Smooth muscle cell (in vitro differentiated cells): ENCODE data around the gene USP21. TPM values are rescaled to one million over a fixed set of nuclear protein-coding genes. Genes with fewer than 3 reads are reported as not detected.

Experiments used
- DNase-seq: peaks from one replicate; lab custom pipeline; 2025; ENCODE audit not compliant: unreplicated experiment; lab: John Stamatoyannopoulos, UW
- H2AFZ ChIP-seq: fragments of 200-600 bp; sonication (generic); 2 replicates; pipeline ENCODE4 v1.6.0; 2016; ENCODE audit warnings: antibody characterized with exemption, low read depth, mild to moderate bottlenecking
- H3F3A ChIP-seq: fragments of 200-600 bp; sonication (generic); 2 replicates; pipeline ENCODE4 v1.6.0; 2017; ENCODE audit warnings: antibody characterized with exemption, low read depth
- H3K27ac ChIP-seq: fragments of 200-600 bp; sonication (generic); 2 replicates; pipeline ENCODE4 v1.5.1; 2016; ENCODE audit warnings: low read depth, mild to moderate bottlenecking
- H3K27me3 ChIP-seq: fragments of 200-600 bp; sonication (generic); 2 replicates; pipeline ENCODE4 v1.6.1; 2016; ENCODE audit warnings: low read depth, mild to moderate bottlenecking
- H3K36me3 ChIP-seq: fragments of 200-600 bp; sonication (generic); 2 replicates; pipeline ENCODE4 v1.5.1; 2016; ENCODE audit warnings: low read depth
- H3K4me1 ChIP-seq: fragments of 200-600 bp; sonication (generic); 2 replicates; pipeline ENCODE4 v1.5.1; 2016; ENCODE audit warnings: low read depth
- H3K4me2 ChIP-seq: fragments of 200-600 bp; sonication (generic); 2 replicates; pipeline ENCODE4 v1.6.0; 2016; ENCODE audit warnings: mild to moderate bottlenecking
- H3K4me3 ChIP-seq: fragments of 200-600 bp; sonication (generic); 2 replicates; pipeline ENCODE4 v1.5.1; 2016; ENCODE audit warnings: mild to moderate bottlenecking
- H3K79me2 ChIP-seq: fragments of 200-600 bp; sonication (generic); 2 replicates; pipeline ENCODE4 v1.6.0; 2016; ENCODE audit warnings: low read depth, mild to moderate bottlenecking
- H3K9ac ChIP-seq: fragments of 200-600 bp; sonication (generic); 2 replicates; pipeline ENCODE4 v1.6.0; 2016; ENCODE audit warnings: low read depth
- H3K9me3 ChIP-seq: fragments of 200-600 bp; sonication (generic); replicated peaks from 2 replicates; pipeline ENCODE4 v1.5.1; 2016; ENCODE audit warnings: low read depth
- H4K20me1 ChIP-seq: fragments of 200-600 bp; sonication (generic); 2 replicates; pipeline ENCODE4 v1.6.0; 2016; ENCODE audit warnings: low read depth
- CTCF ChIP-seq: fragments of 200-600 bp; sonication (generic); IDR thresholded peaks from 2 replicates; pipeline ENCODE4 v1.5.1; 2017; ENCODE audit warnings: borderline replicate concordance, mild to moderate bottlenecking, antibody characterized with exemption; ENCODE audit not compliant: insufficient read depth, poor library complexity, severe bottlenecking
- WGBS: methylation state at CpG from one replicate; pipeline ENCODE4 v1.1.7; 2016; ENCODE audit warnings: low lambda C conversion rate; 5-methylcytosine and 5-hydroxymethylcytosine counted together
- polyA plus RNA-seq: library from polyadenylated mRNA; unstranded; fragments of >200 nt; fragmentation: Nextera tagmentation; extraction: Ambion mirVana; gene quantifications from 2 replicates; pipeline ENCODE4 v1.2.1, GENCODE V29; 2016
- total RNA-seq: library from RNA; depleted of rRNA; stranded (reverse); fragments of >200 nt; gene quantifications from 2 replicates; pipeline ENCODE4 v1.2.3, GENCODE V29; 2014

The USP21 gene
- total and polyA plus RNA-seq, 2 experiments from 2014 or later = 10.7 to 25.4 TPM

- no peak for TF ChIP-seq CTCF
- H3K9me3 ChIP-seq = no peaks in the 10 kb centered on the region
- no peak overlapping the region for H3K27ac ChIP-seq
Observed at GRCh38 chr1:161189036-161189435, 29.7 kb downstream of the USP21 start.

GRCh38 chr1:161190962-161191521 lies 31.7 kb downstream of the USP21 start:
- no peaks in the 10 kb centered on the region for H3K36me3 ChIP-seq
- H3K27ac ChIP-seq = no peak overlapping the region
- no peaks in the 10 kb centered on the region for H3K9me3 ChIP-seq
- peaks cover under 1% of the 10 kb centered on the region for H3K4me1 ChIP-seq
- no peak overlapping the region for H3K4me2 ChIP-seq
- H3F3A ChIP-seq = no peaks in the 10 kb centered on the region
- 87% methylated on average over 22 of the region's 22 CpGs for WGBS
- H3K27me3 ChIP-seq = no peaks in the 10 kb centered on the region
- no peak overlapping the region for H3K9ac ChIP-seq
- no peak overlapping the region for H3K4me3 ChIP-seq
- H2AFZ ChIP-seq = no peak overlapping the region
- no peak for TF ChIP-seq CTCF
- H4K20me1 ChIP-seq = no peaks in the 10 kb centered on the region
- peaks cover 1% of the 10 kb centered on the region for H3K79me2 ChIP-seq
- no peak for DNase-seq

More at GRCh38 chr1:161189036-161189435, 29.7 kb downstream of the USP21 start:
- H2AFZ ChIP-seq = no peak overlapping the region
- no peak overlapping the region for H3K9ac ChIP-seq
- no peaks in the 10 kb centered on the region for H3K79me2 ChIP-seq
- no peak overlapping the region for H3K4me3 ChIP-seq
- H4K20me1 ChIP-seq = no peaks in the 10 kb centered on the region
- no peaks in the 10 kb centered on the region for H3K27me3 ChIP-seq
- WGBS = 96% methylated on average over 5 of the region's 5 CpGs
- H3F3A ChIP-seq = no peaks in the 10 kb centered on the region
- no peak overlapping the region for H3K4me2 ChIP-seq
- no peak for DNase-seq
- no peaks in the 10 kb centered on the region for H3K36me3 ChIP-seq
- no peaks in the 10 kb centered on the region for H3K4me1 ChIP-seq

GRCh38 chr1:161191971-161192370 lies 32.7 kb downstream of the USP21 start:
- WGBS = 91% methylated on average over 8 of the region's 8 CpGs

More at GRCh38 chr1:161191971-161192370, 32.7 kb downstream of the USP21 start:
- Histone ChIP-seq H3K36me3 (no peaks in the 10 kb centered on the region), H3K9me3 (no peaks in the 10 kb centered on the region), H3K27me3 (no peaks in the 10 kb centered on the region), H3K4me3 (no peak overlapping the region), H3K9ac (no peak overlapping the region), H3K79me2 (peaks cover 6% of the 10 kb centered on the region), H4K20me1 (no peaks in the 10 kb centered on the region), H3K4me2 (no peak overlapping the region), H3F3A (no peaks in the 10 kb centered on the region), H2AFZ (no peak overlapping the region), H3K4me1 (peaks cover 10% of the 10 kb centered on the region), H3K27ac (no peak overlapping the region)
- DNase-seq = no peak
- no peak for TF ChIP-seq CTCF
